ENCODE results near the gene WDR47. TPM values are rescaled to one million over a fixed set of nuclear protein-coding genes. Genes with fewer than 3 reads are reported as not detected.

Gene WDR47
- total RNA-seq, 1 experiment from 2014 or later = 6.6 TPM

DNA sequence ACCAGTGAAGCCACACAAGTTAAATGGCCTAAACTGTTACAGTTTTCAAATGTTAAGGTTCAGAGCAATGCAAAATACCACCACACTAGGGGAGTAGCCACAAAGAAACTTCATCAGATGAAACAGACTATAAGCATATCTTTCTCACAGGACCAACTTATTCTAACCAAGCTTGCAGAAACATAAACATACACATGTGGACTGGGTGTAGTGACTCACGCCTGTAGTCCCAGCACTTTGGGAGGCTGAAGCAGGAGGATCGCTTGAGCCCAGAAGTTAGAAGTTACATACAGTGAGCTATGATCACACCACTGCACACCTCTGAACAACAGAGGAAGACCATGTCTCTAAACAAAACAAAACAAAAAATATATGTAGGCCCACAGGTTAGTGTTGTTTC, 17.3 kb downstream of the WDR47 start:
- WGBS (ENCODE audit: extremely low coverage, insufficient read length, low lambda C conversion rate) = no CpG with 5 or more reads among the region's 2 CpGs
- H3K9me3 ChIP-seq (ENCODE audit: control insufficient read depth, low read depth, low read length) = no peaks in the 10 kb centered on the region
- no peak overlapping the region for H4K91ac ChIP-seq (ENCODE audit: insufficient read length, low read depth, low read length)
- Mint-ChIP-seq H3K36me3 (ENCODE audit: insufficient read depth in 1 of 3, low read depth in 3 of 3) (no peaks in the 10 kb centered on the region), H3K27me3 (ENCODE audit: low read depth) (no peaks in the 10 kb centered on the region), H3K4me1 (no peaks in the 10 kb centered on the region), H3K4me3 (no peak overlapping the region), H3K9me3 (no peaks in the 10 kb centered on the region), H3K27ac (no peak overlapping the region)
- no peak overlapping the region for H4K5ac ChIP-seq (ENCODE audit: insufficient read length, low read depth, low read length)
- no peak overlapping the region for H3K14ac ChIP-seq (ENCODE audit: insufficient read depth, low read length)
- no peak overlapping the region for H3K4ac ChIP-seq (ENCODE audit: low read depth, low read length)
- H3K4me1 ChIP-seq (ENCODE audit: insufficient read depth, low read length) = no peaks in the 10 kb centered on the region
- H3K18ac ChIP-seq (ENCODE audit: insufficient read length, low read depth, low read length) = no peak overlapping the region
- H3K9ac ChIP-seq (ENCODE audit: extremely low read depth, insufficient read length, low read length) = no peak overlapping the region
- H3K23me2 ChIP-seq (ENCODE audit: insufficient read length, low read depth, low read length, poor library complexity, severe bottlenecking) = no peaks in the 10 kb centered on the region
- no peak for TF ChIP-seq CTCF (conservative IDR thresholded peaks at IDR 0.05)
- H3K79me2 ChIP-seq (ENCODE audit: insufficient read depth, low read length) = no peaks in the 10 kb centered on the region
- no peak overlapping the region for H2BK120ac ChIP-seq (ENCODE audit: low read depth, low read length, poor library complexity, severe bottlenecking)
- no peak overlapping the region for H2BK5ac ChIP-seq (ENCODE audit: insufficient read length, low read length)
- no peak for DNase-seq
- no peak overlapping the region for H2BK15ac ChIP-seq (ENCODE audit: low read depth, low read length)
- no peak overlapping the region for H2BK12ac ChIP-seq (ENCODE audit: insufficient read length, low read depth, low read length)
- H3K79me1 ChIP-seq (ENCODE audit: insufficient read depth, low read depth, low read length, poor library complexity, severe bottlenecking) = no peaks in the 10 kb centered on the region
- H2BK20ac ChIP-seq (ENCODE audit: low read depth, low read length, poor library complexity, severe bottlenecking) = no peak overlapping the region
- no peak overlapping the region for H2AFZ ChIP-seq (ENCODE audit: low read length)
- H3T11ph ChIP-seq (ENCODE audit: low read length) = no peak overlapping the region
- no peak overlapping the region for H2AK5ac ChIP-seq (ENCODE audit: insufficient read length, low read length)
- H4K8ac ChIP-seq (replicated peaks; ENCODE audit: insufficient read length, low read depth, low read length) = no peak overlapping the region
- no peaks in the 10 kb centered on the region for H4K20me1 ChIP-seq (ENCODE audit: control insufficient read depth, insufficient read depth, insufficient read length)
- no peak overlapping the region for H3K27ac ChIP-seq (ENCODE audit: insufficient read length, low read depth, low read length)
- H3K56ac ChIP-seq (ENCODE audit: insufficient read length, low read depth, low read length) = no peak overlapping the region
- no peak overlapping the region for H3K4me2 ChIP-seq (ENCODE audit: insufficient read depth, insufficient read length, low read length)
- H3K23ac ChIP-seq (ENCODE audit: insufficient read length, low read depth, low read length) = no peak overlapping the region
- no peaks in the 10 kb centered on the region for H3K27me3 ChIP-seq (ENCODE audit: insufficient read depth, low read length)
